Keratinocyte (primary cell): ENCODE results near the gene ARL11.

Experiments used
- EZH2 ChIP-seq: IDR thresholded peaks from one replicate; pipeline ENCODE4 v1.6.1; 2012; ENCODE audit warnings: inconsistent platforms, mild to moderate bottlenecking, low read length, moderate library complexity
- TF ChIP-seq, protein P1 (sequence below), 3 experiments: IDR thresholded peaks in 1 of 3; conservative IDR thresholded peaks in 1 of 3; optimal IDR thresholded peaks in 1 of 3; 2 replicates in 2 of 3; 3 replicates in 1 of 3; pipeline versions ENCODE3 to v1.5.1; 2011; ENCODE audit warnings: low read length in 3 of 3, mild to moderate bottlenecking in 3 of 3, moderate library complexity in 2 of 3, control low read depth in 1 of 3, inconsistent platforms in 1 of 3; ENCODE audit not compliant: insufficient read depth in 2 of 3; ENCODE audit errors: extremely low read depth in 1 of 3

DNA sequence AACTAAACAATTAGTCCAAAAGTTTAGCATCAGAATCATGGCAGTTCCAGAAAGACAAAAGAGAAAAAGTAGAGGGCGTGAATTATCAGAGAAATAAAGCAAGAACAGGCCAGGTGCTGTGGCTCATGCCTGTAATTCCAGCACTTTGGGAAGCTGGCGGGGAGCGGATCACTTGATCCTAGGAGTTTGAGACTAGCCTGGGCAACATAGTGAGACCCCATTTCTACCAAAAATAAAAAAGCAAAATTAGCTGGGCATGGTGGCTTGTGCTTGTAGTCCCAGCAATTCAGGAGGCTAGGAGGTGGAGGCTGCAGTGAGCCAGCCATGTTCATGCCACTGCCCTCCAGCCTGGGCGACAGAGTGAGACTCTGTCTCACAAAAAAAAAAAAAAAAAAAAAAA lies 18.4 kb downstream of the ARL11 start:
- TF ChIP-seq, protein P1, sequence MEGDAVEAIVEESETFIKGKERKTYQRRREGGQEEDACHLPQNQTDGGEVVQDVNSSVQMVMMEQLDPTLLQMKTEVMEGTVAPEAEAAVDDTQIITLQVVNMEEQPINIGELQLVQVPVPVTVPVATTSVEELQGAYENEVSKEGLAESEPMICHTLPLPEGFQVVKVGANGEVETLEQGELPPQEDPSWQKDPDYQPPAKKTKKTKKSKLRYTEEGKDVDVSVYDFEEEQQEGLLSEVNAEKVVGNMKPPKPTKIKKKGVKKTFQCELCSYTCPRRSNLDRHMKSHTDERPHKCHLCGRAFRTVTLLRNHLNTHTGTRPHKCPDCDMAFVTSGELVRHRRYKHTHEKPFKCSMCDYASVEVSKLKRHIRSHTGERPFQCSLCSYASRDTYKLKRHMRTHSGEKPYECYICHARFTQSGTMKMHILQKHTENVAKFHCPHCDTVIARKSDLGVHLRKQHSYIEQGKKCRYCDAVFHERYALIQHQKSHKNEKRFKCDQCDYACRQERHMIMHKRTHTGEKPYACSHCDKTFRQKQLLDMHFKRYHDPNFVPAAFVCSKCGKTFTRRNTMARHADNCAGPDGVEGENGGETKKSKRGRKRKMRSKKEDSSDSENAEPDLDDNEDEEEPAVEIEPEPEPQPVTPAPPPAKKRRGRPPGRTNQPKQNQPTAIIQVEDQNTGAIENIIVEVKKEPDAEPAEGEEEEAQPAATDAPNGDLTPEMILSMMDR (optimal IDR thresholded peaks at IDR 0.05 in 1 of 3, IDR thresholded peaks at IDR 0.05 in 1 of 3, conservative IDR thresholded peaks at IDR 0.05 in 1 of 3; ENCODE audit: extremely low read depth in 1 of 3, insufficient read depth in 2 of 3, low read length in 3 of 3): no peak
- TF ChIP-seq EZH2: no peak
